Glutamatergic neuron (in vitro differentiated cells): ENCODE results near the gene WAS. TPM values are rescaled to one million over a fixed set of nuclear protein-coding genes. Genes with fewer than 3 reads are reported as not detected.

ENCODE experiments used
- DNase-seq: peaks from one replicate; pipeline ENCODE4 v3.0.0; 2022
- H3K27ac Mint-ChIP-seq: one replicate; pipeline ENCODE4 v1.8.0; 2020; ENCODE audit warnings: mild to moderate bottlenecking, mixed read lengths, inconsistent platforms; ENCODE audit not compliant: unreplicated experiment
- H3K27me3 Mint-ChIP-seq: one replicate; pipeline ENCODE4 v1.8.0; 2020; ENCODE audit warnings: mild to moderate bottlenecking, moderate library complexity, mixed read lengths, inconsistent platforms; ENCODE audit not compliant: unreplicated experiment
- H3K36me3 Mint-ChIP-seq: one replicate; pipeline ENCODE4 v1.8.0; 2020; ENCODE audit warnings: mild to moderate bottlenecking, mixed read lengths, inconsistent platforms; ENCODE audit not compliant: unreplicated experiment
- H3K4me1 Mint-ChIP-seq: one replicate; pipeline ENCODE4 v1.8.0; 2020; ENCODE audit warnings: mild to moderate bottlenecking, low read depth, mixed read lengths, inconsistent platforms; ENCODE audit not compliant: unreplicated experiment
- H3K4me3 Mint-ChIP-seq: one replicate; pipeline ENCODE4 v1.8.0; 2020; ENCODE audit warnings: mild to moderate bottlenecking, mixed read lengths, inconsistent platforms; ENCODE audit not compliant: unreplicated experiment
- H3K9me3 Mint-ChIP-seq: one replicate; pipeline ENCODE4 v1.8.0; 2020; ENCODE audit warnings: mild to moderate bottlenecking, moderate library complexity, mixed read lengths, inconsistent platforms; ENCODE audit not compliant: unreplicated experiment
- CTCF ChIP-seq: fragments of 200-600 bp; sonication (generic); IDR thresholded peaks from one replicate; pipeline ENCODE4 v1.5.0; 2021; ENCODE audit not compliant: partially characterized antibody, unreplicated experiment
- total RNA-seq: library from RNA; stranded (reverse); fragmentation: NEBNext Ultra II Directional; extraction: Animal tissue kit (Norgen Biotek cat#: 25700); gene quantifications from one replicate; pipeline ENCODE4 v1.2.1, GENCODE V29; 2021; ENCODE audit not compliant: unreplicated experiment

WAS gene
- total RNA-seq, 1 donor from 2014 or later: 2.6 TPM

DNA sequence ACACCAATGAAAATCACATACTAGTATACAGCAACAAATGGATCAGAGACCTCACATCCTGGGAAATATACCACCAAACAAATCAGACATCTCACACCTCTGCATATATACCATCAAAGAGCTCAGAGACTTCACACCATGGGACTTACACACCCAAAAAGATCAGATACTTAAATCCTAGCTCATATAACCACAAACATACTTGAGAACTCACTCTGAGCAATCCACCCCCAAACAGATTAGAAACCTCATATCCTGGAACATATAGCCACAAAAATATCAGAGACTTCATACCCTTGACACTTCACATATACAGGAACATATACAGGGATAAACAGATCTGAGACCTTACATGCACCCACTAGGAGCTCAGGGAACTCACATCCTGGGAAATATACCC is 45.1 kb downstream of the WAS start:
- Mint-ChIP-seq H3K9me3 (peaks cover 2% of the 10 kb centered on the region), H3K27me3 (no peaks in the 10 kb centered on the region), H3K36me3 (no peaks in the 10 kb centered on the region), H3K4me1 (no peaks in the 10 kb centered on the region), H3K4me3 (no peak overlapping the region), H3K27ac (no peak overlapping the region)
- no peak for DNase-seq
- TF ChIP-seq CTCF: no peak

- no peak for TF ChIP-seq CTCF
- peaks cover 4% of the 10 kb centered on the region for H3K9me3 Mint-ChIP-seq
- H3K36me3 Mint-ChIP-seq: no peaks in the 10 kb centered on the region
- peak overlapping the region; percentile 100 for H3K27ac Mint-ChIP-seq
- H3K4me1 Mint-ChIP-seq: peaks cover 12% of the 10 kb centered on the region
- DNase-seq: no peak
- H3K27me3 Mint-ChIP-seq: peaks cover 5% of the 10 kb centered on the region
- H3K4me3 Mint-ChIP-seq: peak overlapping the region; percentile 97
These were observed 52.7 kb downstream of the WAS start for GRCh38 chrX:48736303-48736702.

GRCh38 chrX:48736878-48737212 is 53.2 kb downstream of the WAS start:
- Mint-ChIP-seq H3K27me3 (peaks cover 5% of the 10 kb centered on the region), H3K9me3 (peaks cover 4% of the 10 kb centered on the region), H3K27ac (peak overlapping the region; percentile 100), H3K4me3 (peak overlapping the region; percentile 97), H3K36me3 (no peaks in the 10 kb centered on the region), H3K4me1 (peaks cover 12% of the 10 kb centered on the region)
- no peak for TF ChIP-seq CTCF
- no peak for DNase-seq

GRCh38 chrX:48737213-48737938 is 53.8 kb downstream of the WAS start:
- Mint-ChIP-seq H3K27me3 (peaks cover 5% of the 10 kb centered on the region), H3K4me3 (peak overlapping the region; percentile 97), H3K9me3 (peaks cover 4% of the 10 kb centered on the region), H3K27ac (peak overlapping the region; percentile 100), H3K4me1 (peaks cover 12% of the 10 kb centered on the region), H3K36me3 (no peaks in the 10 kb centered on the region)
- DNase-seq: peak; percentile 84
- no peak for TF ChIP-seq CTCF

DNA sequence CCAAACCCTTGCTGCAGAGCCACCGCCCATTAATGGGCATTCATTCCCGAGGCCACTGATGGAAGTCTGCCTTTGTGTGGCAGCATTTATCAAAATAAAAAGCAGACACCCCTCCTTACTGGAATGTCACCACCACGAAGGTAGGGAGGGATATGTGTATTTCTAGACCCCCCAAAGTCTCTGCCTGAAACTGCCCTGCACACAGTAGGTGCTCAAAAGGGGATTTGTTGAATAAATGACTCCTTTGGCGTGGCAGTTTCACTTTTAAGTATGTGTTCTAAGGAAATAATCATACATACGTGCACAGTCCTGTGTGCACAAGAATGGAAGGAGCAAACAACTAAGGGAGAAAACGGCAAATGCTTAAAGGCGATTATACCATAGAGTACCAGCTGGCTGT is 54.3 kb downstream of the WAS start:
- H3K4me1 Mint-ChIP-seq: peaks cover 12% of the 10 kb centered on the region
- no peak for TF ChIP-seq CTCF
- peaks cover 4% of the 10 kb centered on the region for H3K9me3 Mint-ChIP-seq
- no peak for DNase-seq
- peaks cover 5% of the 10 kb centered on the region for H3K27me3 Mint-ChIP-seq
- no peaks in the 10 kb centered on the region for H3K36me3 Mint-ChIP-seq
- H3K27ac Mint-ChIP-seq: peak overlapping the region; percentile 100
- peak overlapping the region; percentile 97 for H3K4me3 Mint-ChIP-seq
